SHP77 (cell line): ENCODE results near the gene ZNF836.

Source experiments
- DNase-seq, 2 experiments: peaks; one replicate each; lab custom pipeline; 2025; lab: John Stamatoyannopoulos, UW

The ZNF836 gene

DNA sequence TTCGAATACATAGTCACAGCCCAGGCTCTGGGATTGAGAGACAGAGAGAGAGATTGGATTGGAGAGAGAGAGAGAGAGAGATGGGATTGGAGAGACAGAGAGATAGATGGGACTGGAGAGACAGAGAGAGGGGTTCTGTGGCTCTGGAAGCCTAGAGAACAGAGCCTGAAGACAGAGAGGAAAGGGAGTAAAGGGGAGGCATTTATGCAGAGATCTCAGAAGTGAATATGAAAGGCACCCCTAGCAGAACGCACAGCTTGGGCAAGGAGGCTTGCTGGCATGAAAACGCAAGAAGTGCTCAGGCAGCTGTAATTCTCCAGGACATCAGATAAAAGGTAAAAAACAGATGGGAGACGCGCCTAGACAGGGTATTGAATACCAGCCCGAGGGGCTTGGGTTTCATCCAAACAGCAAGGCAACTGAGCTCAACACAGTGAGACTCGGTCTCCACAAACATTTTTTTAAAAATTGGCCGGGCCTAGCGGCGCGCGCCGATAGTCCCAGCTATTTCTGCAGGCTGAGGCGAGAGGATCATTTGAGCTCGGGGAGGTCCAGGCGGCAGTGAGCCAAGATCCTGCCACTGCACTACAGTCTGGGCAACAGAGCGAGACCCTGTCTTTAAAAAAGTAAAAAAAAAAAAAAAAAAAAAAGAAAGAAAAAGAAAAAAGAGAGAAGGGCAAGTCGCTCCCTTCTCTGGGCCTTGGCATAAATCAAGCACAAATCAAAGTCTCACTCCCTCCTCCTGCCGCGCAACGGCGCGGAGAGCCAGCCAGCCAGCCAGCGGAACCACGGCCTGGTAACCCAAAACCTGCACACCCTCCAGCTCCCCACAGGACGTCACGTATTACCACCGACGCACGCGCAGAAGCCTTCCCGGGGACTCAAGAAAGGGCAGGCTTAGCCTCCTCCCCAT lies 17.7 kb upstream of the ZNF836 start:
- DNase-seq: peak in 1 of 2 experiments; percentile 43

DNA sequence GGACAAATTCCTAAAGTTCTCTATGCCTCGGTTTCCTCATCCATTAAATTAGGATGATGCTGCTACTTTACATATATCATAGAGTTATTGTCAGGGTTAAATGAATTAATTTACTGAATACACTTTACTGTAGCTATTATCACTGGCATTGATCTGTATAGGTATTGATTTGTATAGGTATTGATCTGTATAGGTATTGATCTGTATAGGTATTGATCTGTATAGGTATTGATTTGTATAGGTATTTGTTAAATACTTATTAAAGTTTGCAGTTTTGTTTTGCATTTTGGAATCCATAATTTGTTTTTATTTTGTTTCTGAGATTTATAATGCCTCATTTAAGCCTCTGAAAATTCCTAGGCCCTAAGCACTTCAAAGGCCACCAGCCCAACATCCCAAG lies 16.0 kb upstream of the ZNF836 start:
- DNase-seq: no peak

DNA sequence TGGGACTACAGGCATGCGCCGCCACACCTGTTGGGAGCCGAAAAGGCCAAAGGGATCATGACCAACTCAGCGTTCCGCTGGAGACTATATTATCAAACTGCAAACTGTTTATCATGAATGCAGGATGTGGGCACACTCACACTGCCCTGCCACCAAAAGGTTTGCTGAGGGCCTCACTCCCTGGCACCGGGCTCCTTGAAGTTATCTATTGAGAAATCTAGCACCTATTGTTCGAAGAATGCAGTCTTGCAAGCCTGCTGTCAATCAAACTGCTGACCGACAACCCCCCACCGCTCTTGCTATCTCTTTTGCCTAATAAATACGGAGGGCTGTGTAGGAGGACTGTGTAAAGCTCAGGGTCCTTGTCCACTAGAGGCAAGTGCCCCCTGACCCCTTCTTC lies 5.2 kb upstream of the ZNF836 start:
- DNase-seq: no peak

DNA sequence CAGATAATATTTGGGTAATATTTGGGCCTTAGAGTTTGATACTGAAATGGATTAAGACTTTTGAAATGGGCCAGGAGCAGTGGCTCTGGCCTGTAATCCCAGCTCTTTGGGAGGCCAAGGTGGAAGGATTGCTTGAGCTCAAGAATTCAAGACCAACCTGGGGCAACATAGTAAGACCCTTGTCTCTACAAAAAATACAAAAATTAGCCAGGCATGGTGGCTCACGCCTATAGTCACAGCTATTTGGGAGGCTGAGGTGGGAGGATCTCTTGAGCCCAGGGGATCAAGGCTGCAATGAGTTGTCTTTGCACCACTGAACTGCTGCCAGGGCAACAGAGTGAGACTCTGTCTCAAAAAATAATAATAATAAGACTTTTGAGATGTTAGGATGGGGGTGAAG lies 926 bp upstream of the ZNF836 start:
- no peak for DNase-seq

DNA sequence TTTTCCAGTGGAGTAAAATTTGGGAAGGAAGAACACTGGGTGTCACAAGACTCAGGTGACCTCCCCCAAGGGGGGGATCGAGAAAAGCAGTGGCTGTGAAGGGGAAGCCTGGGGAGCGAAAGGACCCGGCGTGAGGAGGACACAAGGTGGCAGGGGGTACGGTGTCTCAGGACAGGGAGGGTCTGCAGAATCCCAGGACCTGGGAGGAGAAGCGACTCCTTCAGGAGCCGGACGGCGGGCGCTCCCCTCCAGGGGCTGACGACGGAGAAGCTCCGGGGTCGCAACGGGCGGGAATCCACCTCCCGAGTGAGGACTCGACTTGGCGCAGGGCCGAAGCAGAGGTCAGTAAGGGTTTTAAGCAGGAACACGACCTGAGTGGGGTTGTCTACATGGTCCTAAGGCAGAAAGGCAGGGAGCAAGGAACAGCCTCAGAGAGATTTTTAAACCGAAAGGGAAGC lies 529 bp downstream of the ZNF836 start:
- DNase-seq: no peak

DNA sequence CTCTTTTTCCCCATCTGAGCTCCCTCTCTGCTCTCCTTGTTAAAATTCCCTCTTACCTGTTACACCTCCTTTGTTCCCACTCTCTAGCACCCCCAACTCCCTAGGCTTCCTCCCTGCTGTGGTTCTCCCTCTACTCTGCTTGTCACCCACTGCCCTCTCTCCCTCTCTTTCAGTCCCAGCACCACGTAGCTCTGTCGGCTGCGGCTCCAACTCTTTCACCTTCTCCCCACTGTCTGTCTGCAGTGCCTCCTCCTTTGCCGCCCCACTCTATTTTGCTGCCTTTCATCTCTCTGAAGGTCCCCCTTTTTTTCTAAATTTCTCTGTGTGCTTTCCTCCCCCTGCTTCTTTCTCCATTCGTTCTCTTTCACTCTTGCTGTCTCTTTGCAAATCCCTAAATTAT lies 1.1 kb downstream of the ZNF836 start:
- DNase-seq: no peak

DNA sequence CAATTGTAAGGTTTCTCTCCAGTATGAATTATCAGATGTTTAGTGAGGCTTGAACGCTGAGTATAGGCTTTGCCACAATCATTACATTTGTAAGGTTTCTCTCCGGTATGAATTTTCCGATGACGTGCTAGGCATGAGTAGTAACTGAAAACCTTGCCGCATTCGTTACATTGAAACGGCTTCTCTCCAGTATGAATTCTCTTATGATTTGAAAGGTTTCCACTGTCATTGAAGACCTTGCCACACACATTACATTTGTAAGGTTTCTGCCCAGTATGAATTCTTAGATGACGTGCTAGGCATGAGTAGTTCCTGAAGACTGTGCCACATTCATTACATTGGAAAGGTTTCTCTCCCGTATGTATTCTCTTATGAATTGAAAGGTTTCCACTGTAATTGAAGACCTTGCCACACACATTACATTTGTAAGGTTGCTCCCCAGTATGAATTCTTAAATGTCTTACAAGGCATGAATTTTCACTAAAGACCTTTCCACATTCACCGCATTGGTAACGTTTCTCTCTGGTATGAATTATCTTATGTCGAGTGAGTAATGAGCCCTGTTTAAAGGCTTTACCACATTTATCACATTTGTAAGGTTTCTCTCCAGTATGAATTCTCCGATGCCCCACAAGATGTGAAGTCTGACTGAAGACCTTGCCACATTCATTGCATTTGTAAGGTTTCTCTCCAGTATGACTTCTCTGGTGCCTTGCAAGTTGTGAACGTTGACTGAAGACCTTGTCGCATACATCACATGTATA lies 15.6 kb downstream of the ZNF836 start:
- no peak for DNase-seq

DNA sequence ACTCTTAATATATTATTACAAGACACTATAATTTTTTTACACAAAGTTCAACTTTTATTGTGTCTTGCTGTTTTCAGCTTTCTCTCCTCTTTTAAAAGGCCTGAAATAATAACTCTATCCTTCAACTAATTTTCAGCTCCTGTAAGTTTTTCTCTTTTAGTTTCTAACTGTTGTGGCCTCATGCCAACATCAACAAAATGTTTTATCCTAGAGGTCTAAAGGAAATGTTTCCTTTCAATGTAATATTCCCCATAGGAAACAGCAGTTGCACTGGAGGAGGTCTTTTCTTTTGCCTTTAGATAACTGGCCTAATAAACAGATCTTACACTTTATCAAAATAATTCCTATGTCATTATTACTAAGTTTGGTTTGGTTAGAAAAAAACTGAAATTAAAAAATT lies 23.2 kb downstream of the ZNF836 start:
- DNase-seq: no peak

DNA sequence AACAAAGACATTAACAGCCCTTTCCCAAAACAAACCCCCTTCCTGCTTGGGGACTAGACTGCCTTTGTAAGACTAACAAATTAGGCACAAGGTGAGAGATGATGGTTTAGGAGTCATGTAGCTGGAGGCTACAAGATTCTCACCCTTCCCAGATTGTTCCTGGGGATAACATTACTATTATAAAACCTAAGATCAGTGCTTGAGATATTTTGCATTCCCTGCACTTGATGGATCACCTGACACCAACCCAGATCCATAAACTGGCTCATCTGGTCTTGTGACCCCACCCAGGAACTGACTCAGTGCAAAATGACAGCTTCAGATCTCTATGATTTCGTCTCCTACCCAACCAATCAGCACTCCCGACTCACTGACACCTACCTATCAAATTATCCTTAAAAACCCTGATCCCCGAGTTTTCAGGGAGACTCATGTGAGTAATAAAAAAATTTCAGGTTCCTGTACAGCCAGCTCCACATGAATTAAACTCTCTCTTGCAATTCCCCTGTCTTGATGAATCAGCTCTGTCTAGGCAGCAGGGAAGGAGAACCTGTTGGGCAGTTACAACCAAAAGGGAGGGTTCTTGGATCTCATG lies 29.3 kb downstream of the ZNF836 start:
- DNase-seq: no peak

DNA sequence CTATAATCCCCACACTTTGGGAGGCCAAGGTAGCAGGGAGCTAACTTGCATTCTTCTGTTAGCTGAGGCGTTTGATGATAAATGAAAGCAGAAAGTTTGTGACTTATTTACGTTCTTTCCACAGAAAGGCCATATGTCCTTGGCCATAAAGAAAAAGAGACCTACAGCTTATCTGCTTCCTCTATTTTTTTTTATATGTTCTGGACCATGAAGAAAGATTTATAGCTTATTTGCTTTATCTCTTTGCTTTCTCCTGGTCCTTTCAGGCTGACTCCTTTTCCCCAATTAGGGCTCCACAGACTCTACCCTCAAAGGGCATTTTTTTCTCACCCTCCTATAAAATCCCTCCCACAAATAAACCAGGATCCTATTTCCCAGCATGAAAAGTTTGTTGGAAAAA lies 30.2 kb downstream of the ZNF836 start:
- no peak for DNase-seq

DNA sequence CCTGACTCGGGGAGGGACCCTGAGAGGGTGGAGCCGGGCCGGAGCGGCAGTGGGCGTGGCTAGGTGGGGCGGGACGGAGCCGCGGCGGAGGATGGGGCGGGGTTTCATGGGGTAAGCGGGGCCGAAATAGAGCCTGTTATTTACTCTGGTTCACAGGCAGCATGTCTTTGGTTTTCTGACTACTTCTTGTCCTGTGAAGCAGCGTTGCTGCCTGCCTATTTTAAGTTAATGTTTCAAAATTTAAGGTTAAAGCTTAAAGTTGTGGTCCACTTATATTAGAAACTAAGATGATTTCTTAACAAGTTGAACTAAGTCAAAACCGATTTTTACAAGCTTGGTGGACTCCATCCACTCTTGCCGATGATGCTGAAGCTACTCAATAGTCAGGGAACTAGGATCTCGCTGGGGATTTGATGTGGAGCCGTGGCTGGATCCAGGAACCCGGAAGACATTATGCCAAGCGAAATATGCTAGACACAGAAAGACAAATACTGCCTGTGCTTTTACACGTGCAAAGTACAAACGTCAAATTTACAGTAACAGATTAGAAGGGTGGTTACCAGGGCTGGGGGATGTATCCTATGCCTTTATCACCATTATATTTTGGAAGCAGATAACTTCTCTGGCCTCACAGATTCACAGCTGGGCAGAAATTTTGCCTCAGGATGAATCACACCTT lies 31.2 kb downstream of the ZNF836 start:
- no peak for DNase-seq

DNA sequence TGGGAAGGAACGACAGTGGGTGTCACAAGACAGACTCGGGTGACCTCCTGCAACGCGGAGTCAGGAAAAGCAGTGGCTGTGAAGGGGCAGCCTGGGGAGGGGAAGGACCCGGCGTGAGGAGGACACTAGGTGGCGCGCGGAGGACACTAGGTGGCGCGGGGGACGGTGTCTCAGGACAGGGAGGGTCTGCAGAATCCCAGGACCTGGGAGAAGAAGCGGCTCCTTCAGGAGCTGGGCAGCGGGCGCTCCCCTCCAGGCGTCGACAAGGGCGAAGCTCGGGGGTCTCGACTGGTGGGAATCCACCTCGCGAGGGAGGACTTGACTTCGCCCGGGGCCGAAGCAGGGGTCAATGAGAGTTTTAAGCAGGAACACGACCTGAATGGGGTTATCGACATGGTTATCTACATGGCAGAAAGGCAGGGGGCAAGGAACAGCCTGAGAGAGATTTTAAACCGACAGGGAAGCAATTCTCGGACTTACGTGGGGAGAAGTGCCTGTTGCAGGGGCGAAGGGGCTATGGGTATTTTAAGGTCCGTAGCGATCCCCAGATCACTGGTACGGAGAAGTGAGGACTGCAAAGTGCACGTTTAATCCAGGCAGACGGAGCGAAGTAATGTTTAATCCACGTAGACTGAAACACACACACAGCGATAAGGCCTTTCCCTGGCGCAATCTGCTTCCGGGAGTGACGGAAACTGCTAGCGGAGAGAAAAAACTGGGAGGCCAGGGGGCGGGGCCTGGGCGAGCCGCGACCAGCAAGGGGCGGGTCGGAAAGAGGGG lies 32.0 kb downstream of the ZNF836 start, which contains the start of gene ZNF616:
TSS of gene ZNF616 (minus strand) at position 687 of the 780 bp plus-strand sequence. CDS start 9,426 bp downstream, outside the sequence.
- peak; percentile 82 to 89 for DNase-seq

DNA sequence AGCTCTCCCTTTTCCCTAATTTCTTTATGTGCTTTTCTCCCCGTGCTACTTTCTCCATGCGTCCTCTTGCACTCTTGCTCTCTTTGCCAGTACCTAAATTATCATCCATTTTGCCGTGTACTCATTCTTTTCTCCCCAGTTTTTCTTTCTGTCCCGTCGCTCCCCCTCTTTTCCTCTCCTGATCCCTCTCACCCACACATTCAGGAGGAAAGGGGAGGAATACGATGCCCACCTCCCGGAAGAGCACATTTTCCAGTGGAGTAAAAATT lies 32.5 kb downstream of the ZNF836 start:
- DNase-seq: no peak

DNA sequence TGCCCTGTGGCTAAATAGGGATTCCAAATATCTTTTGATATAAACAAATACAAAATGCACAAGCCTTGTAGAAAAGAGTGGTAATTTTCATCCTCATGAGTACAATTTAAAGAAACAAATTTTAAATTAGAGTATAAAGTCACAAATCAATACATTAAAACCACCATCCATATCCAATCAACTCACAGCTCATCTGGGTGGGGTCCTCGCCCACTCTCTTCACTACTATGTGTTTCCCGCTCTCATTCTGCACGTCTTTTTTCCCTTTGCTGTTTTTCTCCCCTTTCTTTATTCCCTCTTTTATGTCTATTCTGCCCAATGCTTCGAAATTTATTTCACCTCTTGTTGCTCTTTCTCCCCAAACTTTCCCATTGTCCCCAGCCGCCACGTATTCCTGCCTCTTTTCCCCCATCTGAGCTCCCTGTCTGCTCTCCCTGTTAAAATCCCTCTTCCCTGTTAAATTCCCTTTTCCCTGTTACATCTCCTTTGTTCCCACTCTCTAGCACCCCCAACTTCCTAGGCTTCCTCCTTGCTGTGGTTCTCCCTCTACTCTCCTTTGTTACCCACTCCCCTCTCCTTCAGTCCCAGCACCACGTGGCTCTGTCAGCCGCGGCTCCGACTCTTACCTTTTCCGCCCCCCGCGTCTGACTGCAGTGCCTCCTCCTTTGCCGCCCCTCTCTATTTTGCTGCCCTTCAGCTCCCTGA lies 33.0 kb downstream of the ZNF836 start:
- peak in 1 of 2 experiments; percentile 18 for DNase-seq

DNA sequence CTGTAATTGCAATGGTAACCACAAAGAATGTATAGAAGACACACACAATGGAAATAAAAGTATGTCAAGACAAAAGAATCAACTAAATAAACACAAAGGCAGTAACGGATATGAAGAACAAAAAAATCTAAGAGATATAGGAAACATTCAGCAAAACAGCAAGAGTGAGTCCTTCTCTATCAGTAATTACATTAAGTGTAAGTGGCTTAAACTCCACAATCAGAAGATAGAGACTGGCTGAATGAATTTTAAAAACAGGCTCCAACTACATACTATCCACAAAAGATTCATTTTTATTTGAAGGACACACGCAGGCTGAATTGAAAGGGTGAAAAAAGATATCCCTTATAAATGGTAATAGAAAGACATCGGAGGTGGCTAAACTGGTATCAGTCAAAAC lies 51.1 kb downstream of the ZNF836 start:
- DNase-seq: no peak

DNA sequence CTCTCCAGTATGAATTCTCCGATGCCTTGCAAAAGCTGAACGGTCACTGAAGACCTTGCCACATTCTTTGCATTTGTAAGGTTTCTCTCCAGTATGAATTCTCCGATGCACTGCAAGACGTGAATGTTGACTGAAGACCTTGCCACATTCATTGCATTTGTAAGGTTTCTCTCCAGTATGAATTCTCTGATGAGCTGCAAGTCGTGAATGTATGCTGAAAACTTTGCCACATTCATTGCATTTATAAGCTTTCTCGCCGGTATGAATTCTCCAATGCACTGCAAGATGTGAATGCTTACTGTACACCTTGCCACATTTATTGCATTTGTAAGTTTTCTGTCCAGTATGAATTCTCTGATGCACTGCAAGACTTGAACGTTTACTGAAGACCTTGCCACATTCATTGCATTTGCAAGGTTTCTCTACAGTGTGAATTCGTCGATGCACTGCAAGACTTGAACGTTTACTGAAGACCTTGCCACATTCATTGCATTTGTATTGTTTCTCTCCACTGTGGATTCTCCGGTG lies 55.8 kb downstream of the ZNF836 start:
- no peak for DNase-seq

DNA sequence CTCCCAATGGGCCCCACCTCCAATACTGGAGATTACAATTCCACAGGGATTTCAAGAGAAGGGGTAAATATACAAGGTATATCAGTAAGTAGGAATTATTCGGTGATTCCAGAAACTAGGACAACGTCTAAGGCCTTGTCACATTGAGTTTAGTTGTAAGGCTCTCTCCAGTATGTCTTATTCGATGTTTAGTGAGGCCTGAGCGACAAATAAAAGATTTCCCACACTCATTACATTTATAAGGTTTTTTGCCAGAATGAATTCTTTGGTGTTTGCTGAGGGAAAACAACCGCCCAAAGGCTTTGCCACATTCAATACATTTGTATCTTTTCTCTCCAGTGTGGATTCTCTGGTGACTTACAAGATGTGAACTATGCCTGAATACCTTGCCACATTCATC lies 56.7 kb downstream of the ZNF836 start:
- DNase-seq: no peak

DNA sequence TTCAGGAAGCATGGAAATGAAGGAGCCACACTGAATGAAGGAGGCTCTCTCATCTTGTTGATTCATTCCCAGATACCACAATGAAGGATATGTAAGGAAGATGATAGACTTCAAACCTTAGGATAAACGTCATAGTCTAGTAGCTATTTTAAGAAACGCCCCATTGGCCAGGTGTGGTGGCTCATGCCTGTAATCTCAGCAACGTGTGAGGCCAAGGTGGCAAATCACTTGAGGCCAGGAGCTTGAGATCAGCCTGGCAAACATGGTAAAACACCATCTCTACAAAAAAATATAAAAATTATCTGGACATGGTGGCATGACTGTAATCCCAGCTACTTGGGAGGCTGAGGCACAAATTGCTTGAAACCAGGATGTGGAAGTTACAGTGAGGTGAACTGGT lies 58.8 kb downstream of the ZNF836 start:
- DNase-seq: no peak

DNA sequence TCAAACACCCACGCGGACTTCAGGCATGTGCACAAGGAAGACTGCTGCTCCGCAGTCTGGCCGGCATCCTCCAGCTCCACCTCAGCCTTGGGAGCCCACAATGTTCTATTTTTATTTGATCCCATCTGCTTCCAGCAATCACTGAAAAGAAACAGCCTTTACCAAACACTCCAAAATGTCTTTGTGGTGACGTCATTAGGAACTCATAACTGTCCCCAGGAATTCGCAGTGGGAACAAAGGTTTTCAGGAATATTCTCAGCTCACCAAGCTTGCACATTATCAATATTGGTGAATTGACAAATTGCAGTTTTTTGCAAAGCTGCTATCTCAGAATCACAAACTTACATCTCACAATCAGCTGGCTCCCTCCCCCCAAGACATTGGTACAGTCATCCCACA lies 60.6 kb downstream of the ZNF836 start:
- DNase-seq: no peak
